HG03159 (cell line): ENCODE results near the gene TMTC1.

Experiments
- ATAC-seq: cut with Tn5 transposase; IDR thresholded peaks from one replicate; pipeline ENCODE4 v1.9.1; 2021; ENCODE audit warnings: mild to moderate bottlenecking, moderate library complexity; ENCODE audit not compliant: unreplicated experiment

Gene TMTC1

DNA sequence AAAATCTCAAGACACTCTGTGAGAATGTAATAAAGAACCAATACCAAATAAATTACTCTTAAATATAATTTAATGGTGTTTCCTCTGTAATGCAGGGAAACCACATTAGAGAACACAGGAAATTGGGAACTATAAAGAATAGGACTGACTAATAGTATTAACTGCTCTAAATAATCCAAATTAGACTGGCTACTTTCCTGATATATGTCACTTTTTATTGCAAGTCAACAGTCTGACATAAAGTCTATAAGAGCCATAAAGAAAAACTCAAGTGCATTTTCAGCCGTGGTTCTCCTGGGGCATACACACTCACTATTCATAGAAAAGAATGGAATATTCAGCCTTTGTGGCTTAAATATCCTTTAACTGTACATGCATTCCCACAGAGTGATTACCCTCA lies 161.5 kb downstream of the TMTC1 start:
- no peak for ATAC-seq

DNA sequence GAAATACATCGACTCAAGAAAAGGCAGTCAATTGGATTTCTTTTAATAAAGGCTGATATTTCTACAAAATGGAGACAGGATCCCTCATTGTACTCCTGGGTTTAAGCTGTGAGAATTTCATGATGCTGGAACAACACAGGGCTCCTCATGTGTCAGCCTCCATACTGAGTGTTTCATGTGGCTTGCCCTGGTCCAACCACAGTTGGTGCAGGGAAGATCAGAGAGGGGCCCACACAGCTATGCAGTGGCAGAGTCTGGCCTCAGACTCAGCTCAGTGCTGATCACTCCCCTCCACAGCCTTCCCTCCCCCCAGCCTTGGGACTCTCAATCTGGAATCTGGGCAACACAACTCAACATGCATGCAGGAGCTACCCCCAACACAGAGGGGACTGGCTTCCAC lies 163.7 kb downstream of the TMTC1 start:
- no peak for ATAC-seq

DNA sequence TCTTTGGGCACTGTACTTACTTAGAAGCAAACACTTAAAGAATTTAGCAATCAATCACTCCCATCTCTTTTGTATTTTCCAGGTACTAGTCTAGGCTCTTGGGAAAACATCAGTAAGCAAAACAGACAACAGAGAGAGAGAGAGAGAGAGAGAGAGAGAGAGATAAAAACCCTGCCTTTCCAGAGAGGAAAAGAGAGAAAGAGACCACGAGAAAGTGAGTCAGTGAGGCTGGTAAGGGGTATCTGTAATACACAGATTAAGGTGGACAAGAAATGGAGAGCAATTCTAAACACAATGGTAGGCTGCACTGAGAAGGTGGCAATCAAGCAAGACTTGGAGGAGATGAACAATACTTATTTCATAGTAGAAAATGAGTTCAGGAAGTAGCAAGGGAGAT lies 166.3 kb downstream of the TMTC1 start:
- ATAC-seq = no peak

DNA sequence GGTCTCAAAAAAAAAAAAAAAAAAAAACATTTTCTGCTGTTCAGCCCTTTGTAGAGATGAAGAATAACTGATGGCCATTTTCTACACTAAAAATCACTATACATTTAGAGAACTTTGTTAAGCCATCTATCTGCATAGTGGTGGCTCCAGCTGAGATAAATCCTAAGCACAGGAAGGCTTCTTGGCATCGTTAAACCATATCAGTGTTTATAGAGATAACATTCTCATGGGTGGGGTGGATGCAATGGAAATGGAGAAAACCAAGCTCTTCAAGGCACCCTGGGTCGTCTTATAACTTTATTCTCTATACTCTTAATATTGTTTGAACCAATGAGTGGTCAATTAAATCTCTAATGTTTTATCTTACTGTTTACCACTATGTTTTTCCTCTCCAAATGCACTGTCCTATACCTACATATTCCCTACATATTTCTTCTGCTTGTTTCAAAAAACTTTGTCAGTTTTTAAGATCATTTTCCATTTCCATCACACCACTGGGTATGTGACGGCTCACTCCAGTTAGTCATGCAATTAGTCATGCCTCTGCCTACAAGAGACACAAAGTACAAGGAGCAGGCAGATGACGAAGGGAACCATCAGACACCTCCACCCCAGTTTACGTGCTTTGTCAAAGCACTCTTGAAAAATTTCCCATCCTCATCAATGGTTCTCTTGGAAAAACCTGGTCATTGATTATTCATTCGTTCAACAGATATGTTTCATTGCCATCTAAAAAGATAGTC lies 166.9 kb downstream of the TMTC1 start:
- no peak for ATAC-seq

DNA sequence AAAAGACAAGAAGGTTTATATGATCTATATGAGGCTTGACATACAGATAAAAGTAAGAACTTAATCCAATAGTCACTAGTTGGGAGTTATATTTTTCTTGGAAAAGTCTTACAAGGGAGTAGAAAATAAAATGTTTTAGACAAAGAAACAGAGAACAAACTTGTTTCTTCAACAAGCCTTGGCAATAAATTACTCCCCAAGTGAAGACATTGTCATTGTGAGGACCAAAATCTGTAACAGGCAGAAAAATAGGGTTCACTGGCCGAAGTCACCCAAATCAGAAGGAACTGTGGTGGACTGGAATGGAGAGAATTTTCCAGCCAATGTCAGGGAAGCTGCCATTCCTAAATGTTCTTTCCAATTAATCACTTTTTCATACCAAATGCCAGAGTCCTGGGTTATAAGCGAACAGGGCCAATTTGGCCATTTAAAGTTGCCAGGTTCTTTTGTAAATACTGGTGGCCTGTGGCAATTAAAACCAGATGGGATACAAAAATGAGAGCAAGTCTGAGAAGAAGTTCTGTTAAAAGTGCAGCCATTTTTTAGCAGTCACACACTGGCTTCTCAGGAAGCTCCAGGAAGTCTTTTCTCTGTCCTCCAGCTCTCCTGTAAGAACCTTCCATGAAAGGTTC lies 168.9 kb downstream of the TMTC1 start:
- no peak for ATAC-seq

DNA sequence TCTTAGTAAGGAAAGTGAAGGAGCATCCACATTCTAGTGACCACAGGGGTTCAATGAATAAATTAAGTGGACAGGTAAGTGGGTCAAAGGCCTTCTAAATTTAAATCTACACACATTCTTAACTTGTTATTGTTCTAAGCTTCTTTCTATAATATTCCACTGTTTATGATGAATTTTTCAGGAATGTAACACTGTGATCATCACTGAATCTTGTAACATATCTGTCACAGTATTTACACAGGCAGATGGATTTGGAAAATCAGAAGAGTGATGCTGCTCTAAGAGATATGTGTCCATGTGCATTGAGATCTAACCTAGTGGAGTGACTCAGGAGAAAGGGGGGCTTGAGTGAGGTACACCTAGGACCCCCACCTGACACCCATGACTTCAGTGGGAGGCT lies 170.8 kb downstream of the TMTC1 start:
- no peak for ATAC-seq

DNA sequence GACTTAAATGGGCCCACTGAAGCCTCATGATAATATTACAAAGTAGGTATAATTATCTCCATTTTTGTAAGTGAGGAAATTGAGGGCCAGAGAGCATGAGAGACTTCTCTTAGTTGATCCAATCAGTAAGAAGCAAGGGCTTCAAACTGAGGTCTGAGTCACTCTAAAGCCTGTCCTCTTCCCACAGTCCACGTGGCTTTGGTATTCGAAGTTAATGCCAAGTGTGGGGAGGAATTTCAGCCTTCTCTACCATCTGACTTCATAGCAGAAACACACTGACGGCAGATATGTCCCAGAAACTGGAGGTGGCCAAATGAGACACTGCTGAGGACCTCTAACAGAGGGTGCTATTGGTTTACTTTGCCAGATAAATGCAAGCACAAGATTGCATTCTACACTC lies 171.8 kb downstream of the TMTC1 start:
- ATAC-seq = no peak

DNA sequence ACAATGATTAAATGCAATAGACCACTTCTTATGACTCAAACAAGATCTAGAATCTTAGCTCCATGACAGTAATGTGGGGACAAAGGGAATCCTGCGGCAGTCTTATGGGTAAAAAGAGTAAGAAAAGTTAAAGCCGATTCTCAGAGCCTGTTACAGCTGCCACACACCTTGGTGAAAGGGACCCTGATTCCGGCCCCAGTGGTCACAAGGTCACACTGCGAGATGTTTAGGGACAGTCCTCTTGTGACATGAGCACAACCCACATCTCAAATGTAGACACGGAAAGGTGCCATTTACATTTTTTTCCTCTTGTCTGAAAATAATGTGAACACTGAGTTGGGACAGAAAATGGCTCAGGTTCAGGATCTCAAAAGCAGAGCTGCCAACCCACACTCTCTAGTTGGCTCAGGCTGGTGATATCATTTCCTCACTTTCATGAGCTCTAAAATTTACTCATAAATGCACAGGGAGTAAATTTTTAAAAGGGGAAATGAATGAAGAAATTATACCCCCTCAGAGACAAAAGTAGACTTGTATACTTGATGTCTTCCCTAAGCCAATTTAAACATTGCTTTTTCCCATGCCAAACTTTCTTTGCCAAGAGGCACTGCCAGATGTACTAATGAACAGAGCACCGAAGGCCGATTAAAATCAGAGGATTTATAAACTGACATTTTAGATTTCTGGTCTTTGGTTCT lies 173.1 kb downstream of the TMTC1 start:
- ATAC-seq = no peak

DNA sequence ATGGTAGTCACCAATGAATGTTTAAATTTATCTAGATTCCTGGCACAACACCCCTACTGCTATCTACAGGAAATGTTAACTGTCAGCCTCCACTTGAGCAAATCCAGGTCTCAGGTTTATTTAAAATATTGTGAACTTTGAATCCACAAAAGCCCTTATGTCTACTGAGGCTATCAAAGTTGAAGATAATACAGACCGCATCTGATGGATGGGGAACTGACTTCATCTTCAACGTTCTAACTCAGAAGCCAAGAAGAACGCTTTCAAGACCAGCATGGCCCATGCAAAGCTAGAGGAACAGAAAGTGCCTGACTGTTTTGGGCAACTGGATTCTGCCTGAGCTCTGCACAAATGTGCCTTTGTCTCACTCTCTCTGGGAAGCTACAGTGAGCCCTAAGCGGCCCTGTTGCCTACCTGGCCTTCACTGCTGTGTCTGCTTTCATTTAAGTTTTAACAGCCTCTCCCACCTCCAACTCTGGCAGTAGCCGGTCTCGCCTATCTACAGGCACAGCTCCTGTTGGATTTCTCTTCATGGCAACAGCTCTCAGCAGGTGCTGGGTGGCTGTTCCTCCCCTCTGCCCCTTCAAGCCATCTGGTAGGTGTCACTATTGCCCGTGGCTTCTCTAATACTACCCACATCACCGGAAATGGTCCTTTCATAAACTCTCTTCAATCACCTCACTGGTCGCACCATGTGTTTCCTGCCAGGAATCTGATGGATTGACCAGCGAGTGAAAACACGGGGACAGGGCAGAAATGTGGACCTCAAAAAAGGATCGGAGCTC lies 174.1 kb downstream of the TMTC1 start:
- no peak for ATAC-seq

DNA sequence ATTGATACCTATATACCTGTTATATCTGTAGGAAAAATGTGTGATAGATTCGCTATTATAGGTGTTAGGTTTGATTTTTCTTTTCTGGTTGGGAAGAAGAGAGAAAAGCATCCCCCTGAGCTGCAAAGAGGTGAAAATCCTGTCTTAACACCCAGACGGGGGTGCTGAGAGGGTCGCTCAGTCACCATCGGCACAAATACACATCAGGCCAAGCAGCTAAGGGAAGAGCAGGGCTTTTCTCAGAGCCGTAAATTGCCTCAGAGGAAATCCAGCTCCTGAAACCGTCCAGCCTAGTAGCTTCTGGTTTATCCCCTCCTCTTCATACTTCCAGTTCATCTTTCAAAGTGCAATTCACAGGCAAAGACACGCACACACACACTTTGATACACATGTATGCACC lies 175.2 kb downstream of the TMTC1 start:
- no peak for ATAC-seq

DNA sequence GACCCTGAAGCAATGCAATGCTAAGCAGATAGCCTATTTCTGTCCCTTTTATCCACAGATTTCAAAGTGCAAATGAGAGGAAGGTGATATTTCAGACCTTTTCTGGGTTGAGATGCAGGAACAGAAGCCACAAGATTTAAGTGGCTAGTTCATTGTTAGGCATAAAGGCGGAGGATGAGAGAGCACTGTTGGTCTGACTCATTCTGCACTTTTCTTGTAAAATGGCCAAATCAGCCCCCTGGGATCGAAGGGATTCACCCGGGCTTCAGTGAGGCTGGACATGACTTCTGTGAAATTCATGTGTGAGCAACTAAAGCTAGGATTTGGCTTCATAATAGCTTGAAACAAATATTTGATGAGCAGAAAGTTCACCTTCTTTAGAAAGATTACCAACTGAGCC lies 184.4 kb downstream of the TMTC1 start:
- no peak for ATAC-seq

DNA sequence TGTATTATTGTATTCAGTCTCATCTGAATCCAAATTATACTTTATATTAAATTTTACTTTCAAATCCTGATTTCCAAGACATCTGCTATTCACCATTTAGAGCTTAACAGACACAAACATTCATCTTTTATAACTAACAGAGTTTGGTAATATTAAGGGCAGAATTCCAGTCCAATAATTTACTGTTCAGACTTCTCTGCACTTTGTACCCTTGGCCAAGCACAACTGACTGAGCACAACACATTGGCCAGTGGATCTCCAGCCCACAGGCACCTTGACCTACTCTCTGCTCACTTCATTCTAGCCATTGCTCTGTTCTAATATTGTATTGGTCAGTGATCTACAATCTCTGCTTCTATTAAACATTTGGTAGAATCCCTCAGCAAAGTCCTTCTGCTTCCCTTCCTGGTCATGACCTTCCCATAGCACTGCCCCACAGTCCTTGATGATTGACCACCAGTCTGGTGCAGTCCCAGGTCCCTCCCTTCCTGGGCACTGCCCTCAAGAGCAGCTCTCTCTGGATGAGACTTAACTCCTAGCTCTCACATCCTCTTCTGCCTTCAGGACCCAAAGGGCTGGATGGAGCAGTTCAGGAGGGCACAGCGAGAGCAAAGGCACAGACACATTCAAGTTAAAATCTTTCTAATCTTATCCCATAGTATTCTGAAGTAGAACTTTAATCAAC lies 188.5 kb downstream of the TMTC1 start:
- no peak for ATAC-seq

DNA sequence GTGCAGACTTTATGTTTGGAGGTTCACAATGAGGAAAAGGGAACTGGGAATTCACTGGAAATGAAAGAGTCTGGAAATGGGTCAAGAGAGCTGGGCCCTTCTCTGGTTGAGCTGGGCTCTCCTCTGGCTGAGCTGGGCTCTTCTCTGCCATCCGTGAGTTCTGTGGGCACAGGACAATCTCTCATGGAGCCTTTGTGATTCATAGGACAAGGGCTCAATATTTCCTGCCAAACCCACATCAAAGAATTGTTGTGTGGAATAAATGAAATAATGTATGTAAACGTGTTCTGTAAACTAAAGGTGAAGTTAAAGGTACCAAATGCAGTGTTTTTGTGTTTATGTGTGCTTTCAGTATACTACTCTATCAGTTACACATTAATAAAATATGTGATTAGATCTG lies 190.7 kb downstream of the TMTC1 start:
- no peak for ATAC-seq

DNA sequence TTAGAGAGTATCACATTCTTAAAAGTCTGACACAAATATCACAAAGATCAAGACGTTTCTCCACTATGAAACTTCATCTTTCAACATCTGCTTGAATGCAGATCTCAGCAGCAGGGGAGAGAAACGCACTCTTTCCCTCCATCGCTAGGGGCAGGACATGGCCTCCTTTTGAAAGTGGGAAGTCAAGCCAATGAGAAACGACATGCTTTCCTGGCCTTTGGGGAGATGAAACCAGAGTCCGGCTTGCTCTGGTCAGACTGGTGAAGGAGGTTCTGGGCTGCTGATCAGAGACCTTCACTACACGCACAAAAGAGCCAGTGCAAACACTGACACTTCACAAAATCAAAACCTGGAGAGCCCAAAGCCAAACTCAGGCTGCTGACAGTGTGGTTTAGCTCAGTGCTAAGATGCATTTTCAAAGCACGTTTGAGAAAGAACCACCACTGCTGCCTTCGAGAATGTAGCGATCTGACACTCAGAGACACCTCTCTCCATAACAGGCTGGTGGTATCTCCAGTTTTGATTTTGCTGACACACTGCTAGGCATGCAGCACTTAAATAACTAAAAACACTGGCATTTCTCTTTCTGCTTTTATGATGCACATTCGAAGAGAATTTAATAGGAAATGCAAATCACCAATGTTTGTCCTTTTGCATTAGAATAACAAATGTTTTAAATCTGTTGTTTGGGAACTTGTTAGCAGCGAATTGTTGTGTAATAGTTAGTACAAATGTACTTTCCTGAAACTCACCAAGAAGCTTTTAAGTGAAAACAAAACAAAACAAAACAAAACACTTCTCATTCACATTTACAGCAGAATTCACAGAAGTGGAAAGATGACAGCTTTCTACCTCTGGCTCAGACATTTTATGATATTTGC lies 192.4 kb downstream of the TMTC1 start:
- no peak for ATAC-seq

DNA sequence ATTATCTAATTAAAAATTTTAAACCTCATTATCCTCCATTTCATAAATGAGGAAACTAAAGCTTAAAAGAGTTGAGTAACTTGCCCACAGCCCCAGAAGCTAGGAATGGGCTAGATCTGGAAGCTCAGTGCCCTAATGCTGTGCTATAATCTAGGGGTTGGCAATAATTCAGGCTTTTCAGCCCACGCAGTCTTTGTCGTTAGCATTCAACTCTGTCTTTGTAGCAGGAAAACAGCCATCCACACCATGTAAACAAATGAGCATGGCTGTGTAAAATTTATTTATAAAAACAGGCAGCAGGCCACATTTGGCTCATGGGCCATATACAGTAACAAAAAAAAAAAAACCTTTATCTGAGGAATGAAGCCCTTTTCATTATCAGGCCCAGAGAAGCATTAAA lies 193.9 kb downstream of the TMTC1 start:
- no peak for ATAC-seq

DNA sequence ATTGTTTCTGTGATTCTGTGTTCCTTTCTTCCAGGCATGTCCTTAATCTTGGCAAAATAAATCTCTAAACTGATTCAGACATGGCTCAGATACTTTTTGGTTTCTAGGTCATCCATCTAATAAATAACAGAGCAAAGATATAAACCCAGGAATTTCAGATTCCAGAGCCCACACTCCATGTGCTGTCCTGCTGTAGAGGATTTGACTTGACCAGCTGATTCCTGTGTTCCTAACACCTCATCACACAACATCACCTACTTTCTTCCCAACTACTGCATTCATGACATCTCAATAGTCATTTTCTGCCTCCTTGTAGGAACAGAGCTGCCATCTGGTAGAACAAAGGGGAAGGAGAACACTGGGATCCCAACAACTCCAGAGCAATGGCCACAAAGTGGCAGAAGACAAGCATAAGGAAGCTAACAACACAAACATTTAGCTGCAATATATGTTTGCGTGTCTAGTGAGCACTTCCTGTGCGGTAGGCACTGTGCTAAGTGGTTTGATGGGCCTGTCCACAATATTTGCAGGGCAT lies 194.4 kb downstream of the TMTC1 start:
- ATAC-seq = no peak

DNA sequence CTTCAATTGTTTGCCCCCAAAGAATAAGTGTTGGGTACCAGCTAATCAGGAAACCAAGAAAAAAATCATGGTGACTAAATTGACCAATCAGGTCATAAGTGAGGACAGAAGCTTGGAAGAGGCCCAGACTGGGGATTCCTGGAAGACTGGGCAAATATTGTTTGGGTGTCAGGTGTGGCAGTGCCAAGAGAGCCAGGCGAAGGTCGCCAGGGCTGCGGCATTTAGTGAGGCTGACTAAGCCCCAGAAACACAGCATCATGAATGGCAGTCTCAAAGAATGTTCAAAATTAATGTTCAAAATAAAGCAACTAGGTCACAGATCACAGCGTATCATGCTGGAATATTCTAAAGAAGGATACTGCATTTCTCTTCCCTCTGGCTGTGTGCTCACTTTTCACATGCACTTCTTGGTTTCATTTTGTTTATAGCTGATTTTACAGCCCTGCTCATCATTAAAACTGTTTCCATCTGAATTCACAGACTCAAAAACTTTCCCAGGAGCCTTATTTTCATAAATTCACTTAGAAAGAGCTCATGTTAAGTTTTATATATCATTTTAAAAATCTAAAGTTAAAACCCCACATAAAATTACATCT lies 201.0 kb downstream of the TMTC1 start:
- no peak for ATAC-seq

DNA sequence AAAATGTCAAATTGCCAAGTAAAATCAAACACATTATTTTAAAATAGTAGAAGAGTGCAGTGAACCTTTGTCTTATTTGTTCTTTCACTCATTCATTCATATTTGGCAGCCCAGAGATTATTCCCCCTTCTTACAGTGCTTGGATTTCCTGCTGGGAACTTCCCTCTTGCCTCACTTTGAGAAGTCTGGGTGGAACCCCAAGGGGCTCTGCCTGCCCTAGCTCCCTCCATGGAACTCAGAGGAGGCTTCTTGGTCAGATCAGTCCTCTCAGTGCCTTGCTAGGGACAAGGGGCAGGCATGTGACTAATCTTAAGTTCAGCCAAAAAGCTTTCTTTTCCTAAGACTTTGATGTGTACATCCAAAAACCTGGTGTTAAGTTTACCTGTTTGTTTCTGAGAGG lies 201.6 kb downstream of the TMTC1 start:
- ATAC-seq = no peak

DNA sequence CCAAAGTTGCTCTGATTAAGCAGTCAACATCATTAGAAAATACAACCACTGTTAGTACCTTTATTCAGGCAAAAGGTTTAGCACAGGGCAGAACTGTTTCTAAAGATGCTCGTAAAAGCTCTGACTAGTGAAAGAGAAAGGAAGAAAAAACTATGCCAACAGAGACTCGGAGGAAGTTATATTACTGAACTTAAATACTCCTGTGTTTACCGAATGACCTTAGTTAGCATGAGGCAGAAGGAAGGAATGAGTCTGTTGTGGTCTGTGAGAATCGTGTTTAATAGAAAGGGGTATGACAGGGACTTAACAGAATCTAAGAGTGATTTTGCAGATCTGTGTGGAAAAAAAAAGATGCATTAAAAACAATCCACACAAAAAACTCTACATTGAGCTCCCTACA lies 202.1 kb downstream of the TMTC1 start:
- no peak for ATAC-seq
